HG02571 (cell line): ENCODE measurements around the gene HOXA11.

Source experiments
- ATAC-seq: cut with Tn5 transposase; IDR thresholded peaks from one replicate; pipeline ENCODE4 v1.9.1; 2021; ENCODE audit warnings: mild to moderate bottlenecking, moderate library complexity; ENCODE audit not compliant: unreplicated experiment

HOXA11 gene

DNA sequence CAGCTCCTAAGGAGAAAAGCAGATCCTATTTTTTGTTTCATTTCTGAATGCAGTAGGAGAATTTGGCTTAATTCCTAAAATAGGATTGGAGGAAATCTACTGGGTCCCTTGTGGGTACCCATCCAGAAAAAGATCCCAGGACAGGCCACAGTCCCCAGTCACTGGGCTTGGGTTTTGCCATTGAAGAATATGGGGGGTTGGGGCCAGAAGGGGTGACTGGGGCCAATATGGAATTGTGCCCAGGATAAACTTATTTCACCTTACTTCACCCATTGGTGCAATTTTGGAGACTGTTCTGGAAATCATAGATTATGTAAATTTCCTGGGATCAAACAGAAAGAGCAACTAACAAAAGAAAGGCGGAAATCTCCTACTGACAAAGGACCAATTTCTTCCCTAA, 46.6 kb downstream of the HOXA11 start:
- no peak for ATAC-seq

- ATAC-seq: no peak
Measured at GRCh38 chr7:27137640-27138315, 47.3 kb downstream of the HOXA11 start.

DNA sequence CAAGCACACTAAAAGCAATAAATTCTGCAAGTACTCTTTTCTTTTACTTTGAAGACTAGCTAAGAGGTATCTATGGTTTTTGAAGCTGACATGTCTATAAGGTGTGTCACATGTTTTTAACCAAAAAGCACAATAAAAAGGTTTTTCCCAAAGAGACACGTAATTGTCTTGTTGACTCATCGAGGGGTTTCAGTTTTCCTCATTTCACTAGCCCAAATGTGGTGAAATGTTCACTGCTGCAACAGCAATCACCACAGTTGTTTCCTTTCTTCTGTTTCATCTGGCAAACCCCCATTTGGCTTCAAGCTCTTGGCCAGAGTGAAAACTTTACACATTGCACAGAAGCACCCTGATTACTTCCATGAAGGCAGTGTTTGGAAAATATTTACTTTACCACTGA, 50.6 kb downstream of the HOXA11 start:
- ATAC-seq: no peak

DNA sequence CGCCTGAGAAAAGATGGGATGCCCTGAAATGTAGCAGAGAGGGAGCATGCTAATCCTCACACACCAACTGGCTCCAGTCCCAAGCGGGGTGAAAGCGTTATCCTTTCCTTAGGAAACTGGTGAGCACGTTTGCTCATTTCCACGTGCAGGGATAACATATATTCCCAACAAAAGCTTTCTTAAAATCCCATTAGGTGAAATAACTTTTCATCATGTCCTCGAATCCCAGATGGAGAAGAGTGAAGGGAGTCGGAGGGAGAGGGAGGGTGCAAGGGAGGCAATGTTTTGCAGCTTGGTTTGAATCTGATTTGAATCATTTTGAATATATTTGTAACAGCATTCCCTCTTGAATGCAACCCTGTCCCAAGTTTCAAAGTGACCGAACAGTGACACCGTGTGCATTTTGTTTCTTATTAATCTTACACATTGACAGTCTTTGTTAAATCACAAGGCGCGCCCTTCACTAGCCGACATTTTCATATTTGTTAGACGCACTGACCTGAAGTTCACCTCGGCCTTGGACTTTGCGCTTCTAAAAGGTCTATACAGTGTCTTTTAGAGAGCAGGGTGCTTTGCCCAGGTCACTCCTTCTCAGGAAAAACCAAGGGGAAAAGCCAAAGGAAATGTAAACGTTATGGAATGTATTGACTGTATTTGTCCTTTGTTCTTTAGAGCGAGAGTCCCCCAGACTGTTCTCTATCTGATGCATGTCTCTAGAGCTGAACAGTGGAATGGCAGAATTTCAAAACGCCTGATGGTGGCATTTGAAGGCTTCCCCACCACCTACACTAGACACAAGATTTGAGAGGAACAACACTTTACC, 51.4 kb downstream of the HOXA11 start:
- ATAC-seq: no peak

DNA sequence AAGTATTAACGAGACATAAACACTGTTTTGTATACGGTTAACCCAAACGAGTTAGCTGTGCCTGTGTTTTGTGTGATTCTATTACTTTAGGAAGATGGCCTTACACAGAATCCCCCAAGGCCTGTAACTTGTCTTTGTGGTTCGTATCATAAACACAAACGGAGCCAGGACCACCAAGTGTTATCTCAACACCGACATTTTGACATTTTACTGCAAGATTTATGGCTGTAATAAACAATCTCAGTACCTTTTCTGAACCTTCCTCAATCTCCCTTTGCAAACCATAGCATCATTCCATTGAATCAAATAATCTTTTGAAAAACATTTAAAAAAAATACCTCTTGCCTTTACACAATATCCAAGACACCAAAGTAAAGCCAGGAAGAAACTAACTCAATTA, 52.1 kb downstream of the HOXA11 start:
- no peak for ATAC-seq

GRCh38 chr7:27132214-27132613, 52.8 kb downstream of the HOXA11 start:
- ATAC-seq: no peak

GRCh38 chr7:27131390-27131819, 53.6 kb downstream of the HOXA11 start:
- no peak for ATAC-seq
